PFSK-1 (cell line): Measurements from ENCODE around the gene PRKCE.

Experiments
- POLR2AphosphoS5 ChIP-seq: IDR thresholded peaks from 2 replicates; pipeline ENCODE4 v1.6.1; 2012; ENCODE audit warnings: low read depth, mild to moderate bottlenecking, control low read depth, low read length, moderate library complexity
- REST ChIP-seq, 2 experiments: IDR thresholded peaks; 2 replicates each; pipeline versions ENCODE4 v1.6.1 to v1.8.0; 2011 to 2012; ENCODE audit warnings: low read depth in 2 of 2, low read length in 2 of 2, control low read depth in 1 of 2, inconsistent platforms in 1 of 2, mild to moderate bottlenecking in 1 of 2, moderate library complexity in 1 of 2; ENCODE audit not compliant: insufficient read depth in 1 of 2
- SIN3A ChIP-seq: IDR thresholded peaks from 2 replicates; pipeline ENCODE4 v1.6.1; 2012; ENCODE audit warnings: mild to moderate bottlenecking, low read length, moderate library complexity, borderline replicate concordance; ENCODE audit not compliant: insufficient read depth
- TAF1 ChIP-seq: IDR thresholded peaks from 2 replicates; pipeline ENCODE4 v1.6.1; 2012; ENCODE audit warnings: low read length, control low read depth, borderline replicate concordance; ENCODE audit not compliant: insufficient read depth

- TF ChIP-seq REST (IDR thresholded peaks at IDR 0.05; ENCODE audit: insufficient read depth in 1 of 2, low read depth in 2 of 2, low read length in 2 of 2) (no peak), TAF1 (no peak), POLR2AphosphoS5 (no peak), SIN3A (no peak)
Observed at GRCh38 chr2:45734952-45735351, 83.5 kb downstream of the PRKCE start.
